HepG2 (cell line): ENCODE measurements around the gene FTSJ1. TPM values are rescaled to one million over a fixed set of nuclear protein-coding genes. Genes with fewer than 3 reads are reported as not detected.

Experiments used
- ATAC-seq: fragments of 200-7000 bp; cut with Tn5 transposase; 3 replicates; pipeline ENCODE4 v1.9.1; 2020; ENCODE audit warnings: mild to moderate bottlenecking, moderate library complexity
- BruUV-seq: library from RNA; stranded (reverse); fragments of 400-500 nt; replicated peaks from 2 replicates; lab custom pipeline; 2021; lab: Mats Ljungman, UMichigan
- CTCF ChIA-PET: fragments of 300-600 bp; formaldehyde crosslinking; extraction: SDS; loops from one replicate; lab custom pipeline; 2021; ENCODE audit warnings: low total read pairs, inconsistent platforms, low intra/inter-chr PET ratio; lab: Yijun Ruan, JAX
- POLR2A ChIA-PET: fragments of 350-600 bp; sonication (Branson Sonifier 250); formaldehyde crosslinking; loops from one replicate; lab custom pipeline; 2020; ENCODE audit warnings: antibody characterized with exemption, inconsistent platforms; lab: Yijun Ruan, JAX
- DNase-seq: peaks from one replicate; pipeline ENCODE4 v3.0.0-alpha.2; 2015; ENCODE audit warnings: low spot score
- FAIRE-seq: peaks from 3 replicates; lab custom pipeline; 2011; peaks lifted over from hg19 to GRCh38; lab: Jason Lieb, UNC
- H2AFZ ChIP-seq: one replicate; pipeline ENCODE4 v1.6.1; 2011; ENCODE audit warnings: low read length, inconsistent platforms
- H3K27ac ChIP-seq: fragments of 300-600 bp; 3 replicates; pipeline ENCODE4 v1.8.0; 2011; ENCODE audit warnings: mixed run types, mild to moderate bottlenecking, mixed read lengths, low read length, inconsistent platforms; ENCODE audit not compliant: insufficient read depth; ENCODE audit errors: extremely low read length
- H3K27me3 ChIP-seq, 2 experiments: fragments of 200-600 bp in 1 of 2; 2 replicates in 1 of 2; 3 replicates in 1 of 2; pipeline versions ENCODE4 v1.6.0 to v1.8.0; 2011; ENCODE audit warnings: low read length in 2 of 2, mild to moderate bottlenecking in 2 of 2, moderate library complexity in 2 of 2, inconsistent platforms in 1 of 2; ENCODE audit not compliant: insufficient read depth in 2 of 2, control insufficient read depth in 1 of 2
- H3K36me3 ChIP-seq, 2 experiments: fragments of 200-600 bp in 1 of 2; replicated peaks in 1 of 2; 2 replicates in 1 of 2; 3 replicates in 1 of 2; pipeline versions ENCODE4 v1.5.1 to v1.8.0; 2011; ENCODE audit warnings: low read length in 2 of 2, inconsistent platforms in 1 of 2; ENCODE audit not compliant: insufficient read depth in 2 of 2, control insufficient read depth in 1 of 2
- H3K4me1 ChIP-seq: 2 replicates; pipeline ENCODE4 v1.5.1; 2012; ENCODE audit warnings: low read length, inconsistent platforms; ENCODE audit not compliant: insufficient read depth
- H3K4me2 ChIP-seq: 2 replicates; pipeline ENCODE4 v1.6.0; 2011; ENCODE audit warnings: low read depth, low read length, inconsistent platforms
- H3K4me3 ChIP-seq, 3 experiments: fragments of 200-600 bp in 1 of 3; sonication (generic), shearing (Covaris generic) in 1 of 3; replicated peaks in 1 of 3; 2 replicates each; pipeline ENCODE4 v1.5.1; 2011 to 2016; ENCODE audit warnings: low read length in 3 of 3, inconsistent platforms in 2 of 3, low read depth in 2 of 3, mild to moderate bottlenecking in 2 of 3, control low read depth in 1 of 3, mixed read lengths in 1 of 3; ENCODE audit not compliant: insufficient read depth in 1 of 3
- H3K79me2 ChIP-seq: one replicate; pipeline ENCODE4 v1.6.1; 2011; ENCODE audit warnings: low read length, inconsistent platforms; ENCODE audit not compliant: insufficient read depth
- H3K9ac ChIP-seq: 2 replicates; pipeline ENCODE4 v1.6.0; 2011; ENCODE audit warnings: mild to moderate bottlenecking, low read depth, low read length, inconsistent platforms; ENCODE audit not compliant: insufficient read depth
- H3K9me3 ChIP-seq: 2 replicates; pipeline ENCODE4 v1.5.1; 2012; ENCODE audit warnings: mild to moderate bottlenecking, low read length
- H4K20me1 ChIP-seq: 2 replicates; pipeline ENCODE4 v1.6.0; 2011; ENCODE audit warnings: inconsistent platforms, mild to moderate bottlenecking, low read length, moderate library complexity; ENCODE audit not compliant: insufficient read depth
- EP300 ChIP-seq, 3 experiments: sonication (generic) in 1 of 3; formaldehyde crosslinking in 1 of 3; IDR thresholded peaks; 2 replicates each; pipeline versions ENCODE4 v1.5.1 to v1.6.1; 2011 to 2020; ENCODE audit warnings: low read depth in 2 of 3, low read length in 2 of 3, borderline replicate concordance in 1 of 3, improper control_type of control experiment in 1 of 3, mild to moderate bottlenecking in 1 of 3, missing genetic modification reagents in 1 of 3, moderate library complexity in 1 of 3
- FOXK1 ChIP-seq: sonication (generic); formaldehyde crosslinking; IDR thresholded peaks from 2 replicates; pipeline ENCODE4 v1.4.0; 2020; ENCODE audit warnings: low read depth, missing genetic modification reagents, borderline replicate concordance
- MAF1 ChIP-seq: sonication (generic); formaldehyde crosslinking; IDR thresholded peaks from 2 replicates; pipeline ENCODE4 v1.5.0; 2020; ENCODE audit warnings: missing genetic modification reagents, borderline replicate concordance
- NONO ChIP-seq, 2 experiments: fragments of 450-650 bp in 1 of 2; sonication (generic) in 1 of 2; formaldehyde crosslinking in 1 of 2; IDR thresholded peaks in 1 of 2; conservative IDR thresholded peaks in 1 of 2; 2 replicates each; pipeline versions ENCODE4 v1.6.1 to v1.8.0; 2017 to 2022; ENCODE audit warnings: mild to moderate bottlenecking in 1 of 2, missing genetic modification reagents in 1 of 2, moderate library complexity in 1 of 2
- SRSF1 ChIP-seq: fragments of 200-400 bp; formaldehyde crosslinking; optimal IDR thresholded peaks from 2 replicates; pipeline ENCODE3; 2017; ENCODE audit warnings: mild to moderate bottlenecking, low read depth, low read length, moderate library complexity
- SUZ12 ChIP-seq: fragments of 150-350 bp; IDR thresholded peaks from 2 replicates; pipeline ENCODE4 v1.6.1; 2014; ENCODE audit warnings: low read depth, low read length
- ZHX2 ChIP-seq, 2 experiments: sonication (generic) in 1 of 2; formaldehyde crosslinking in 1 of 2; IDR thresholded peaks; 2 replicates each; pipeline versions ENCODE4 v1.6.1 to v1.9.0; 2014 to 2022; ENCODE audit warnings: antibody characterized with exemption in 1 of 2, borderline replicate concordance in 1 of 2, inconsistent platforms in 1 of 2, low read depth in 1 of 2, missing genetic modification reagents in 1 of 2
- ZNF101 ChIP-seq: sonication (generic); formaldehyde crosslinking; IDR thresholded peaks from 2 replicates; pipeline ENCODE4 v1.4.0; 2020; ENCODE audit warnings: mild to moderate bottlenecking, low read depth, missing genetic modification reagents, borderline replicate concordance
- ZNF205 ChIP-seq: IDR thresholded peaks from 2 replicates; pipeline ENCODE4 v1.6.1; 2018; ENCODE audit warnings: missing biosample characterization, missing genetic modification reagents
- WGBS: methylation state at CpG from one replicate; pipeline ENCODE4 v1.1.6; 2017; ENCODE audit warnings: low lambda C conversion rate; 5-methylcytosine and 5-hydroxymethylcytosine counted together
- in situ Hi-C: cut with HindIII; loops from 2 replicates; pipeline ENCODE4 v1.10.0; 2017; ENCODE audit warnings: low pct_unique_long_range_greater_than_20kb; ENCODE audit not compliant: extremely low pct_ligation_motif_present
- intact Hi-C: fragments of 100-400 bp; cut with micrococcal nuclease; formaldehyde crosslinking; loops from one replicate; pipeline ENCODE4 v1.10.0; 2022; ENCODE audit not compliant: unreplicated experiment
- polyA plus RNA-seq, 8 experiments: library from polyadenylated mRNA; depleted of rRNA in 3 of 8; stranded (reverse) in 7 of 8; unstranded in 1 of 8; fragments of >200 nt; fragmentation: Illumina TruSeq in 4 of 8; extraction: Trizol in 4 of 8; gene quantifications; 2 replicates each; pipeline versions ENCODE4 v1.2.1 to v1.2.3, GENCODE V29; 2011 to 2016; ENCODE audit warnings: low read depth in 4 of 8, missing spikeins in 1 of 8, mixed read lengths in 1 of 8; ENCODE audit not compliant: insufficient read depth in 1 of 8
- total RNA-seq, 5 experiments: library from RNA; depleted of rRNA; stranded (reverse); fragments of >200 nt; fragmentation: Illumina TruSeq; extraction: Trizol; gene quantifications; 2 replicates each; pipeline ENCODE4 v1.2.3, GENCODE V29; 2016; ENCODE audit warnings: low read depth in 1 of 5
- TF ChIP-seq, protein P1 (sequence below): sonication (generic); formaldehyde crosslinking; IDR thresholded peaks from 2 replicates; pipeline ENCODE4 v1.5.0; 2020; ENCODE audit warnings: mild to moderate bottlenecking, missing genetic modification reagents
- TF ChIP-seq, protein P2 (sequence below): sonication (generic); formaldehyde crosslinking; IDR thresholded peaks from 2 replicates; pipeline ENCODE4 v1.9.0; 2021; ENCODE audit warnings: missing genetic modification reagents, mild to moderate bottlenecking, borderline replicate concordance

Gene FTSJ1
- total and polyA plus RNA-seq, 2 of the 13 experiments (the other 11 are each of a cell fraction or from before 2014, with no cell fraction given) = 30.3 to 37.9 TPM

GRCh38 chrX:48531358-48531959, 55.5 kb downstream of the FTSJ1 start:
- H3K79me2 ChIP-seq = no peaks in the 10 kb centered on the region
- ChIA-PET CTCF (no interaction called here), POLR2A (interaction anchor here (2.1 kb wide), 1 partner anchor 9 kb away, joined by 6 read pairs; the partner anchor contains the start of gene EBP)
- peaks cover 1 to 12% of the 10 kb centered on the region in 2 experiments; a peak in 2 of 5 replicates for H3K36me3 ChIP-seq
- no peak overlapping the region for H3K9ac ChIP-seq
- H3K27me3 ChIP-seq = no peaks in the 10 kb centered on the region
- DNase-seq = no peak
- no peak overlapping the region for H3K4me3 ChIP-seq
- no peak overlapping the region for H2AFZ ChIP-seq
- no peak overlapping the region for H3K27ac ChIP-seq
- H3K4me2 ChIP-seq = no peak overlapping the region
- ATAC-seq = no peak; the same call in 2 of the 3 replicates
- BruUV-seq = no TSS peak
- FAIRE-seq = peak; percentile 21
- intact Hi-C loops (loop anchor here (10.0 kb wide), 1 partner anchor 57 kb away; the partner anchor contains the start of genes FTSJ1 and SLC38A5), in situ Hi-C loops (no loop called here)
- no peaks in the 10 kb centered on the region for H3K9me3 ChIP-seq
- 77% methylated on average over 4 of the region's 5 CpGs for WGBS
- H4K20me1 ChIP-seq = no peaks in the 10 kb centered on the region
- no peak for TF ChIP-seq FOXK1
- no peak for TF ChIP-seq ZNF205 (CRISPR knock-in tag)
- TF ChIP-seq EP300 (IDR thresholded peaks at IDR 0.05; ENCODE audit: low read depth in 2 of 2, low read length in 2 of 2) = no peak
- TF ChIP-seq EP300 (CRISPR knock-in tag; IDR thresholded peaks at IDR 0.05; ENCODE audit: borderline replicate concordance) = no peak
- TF ChIP-seq, protein P1, sequence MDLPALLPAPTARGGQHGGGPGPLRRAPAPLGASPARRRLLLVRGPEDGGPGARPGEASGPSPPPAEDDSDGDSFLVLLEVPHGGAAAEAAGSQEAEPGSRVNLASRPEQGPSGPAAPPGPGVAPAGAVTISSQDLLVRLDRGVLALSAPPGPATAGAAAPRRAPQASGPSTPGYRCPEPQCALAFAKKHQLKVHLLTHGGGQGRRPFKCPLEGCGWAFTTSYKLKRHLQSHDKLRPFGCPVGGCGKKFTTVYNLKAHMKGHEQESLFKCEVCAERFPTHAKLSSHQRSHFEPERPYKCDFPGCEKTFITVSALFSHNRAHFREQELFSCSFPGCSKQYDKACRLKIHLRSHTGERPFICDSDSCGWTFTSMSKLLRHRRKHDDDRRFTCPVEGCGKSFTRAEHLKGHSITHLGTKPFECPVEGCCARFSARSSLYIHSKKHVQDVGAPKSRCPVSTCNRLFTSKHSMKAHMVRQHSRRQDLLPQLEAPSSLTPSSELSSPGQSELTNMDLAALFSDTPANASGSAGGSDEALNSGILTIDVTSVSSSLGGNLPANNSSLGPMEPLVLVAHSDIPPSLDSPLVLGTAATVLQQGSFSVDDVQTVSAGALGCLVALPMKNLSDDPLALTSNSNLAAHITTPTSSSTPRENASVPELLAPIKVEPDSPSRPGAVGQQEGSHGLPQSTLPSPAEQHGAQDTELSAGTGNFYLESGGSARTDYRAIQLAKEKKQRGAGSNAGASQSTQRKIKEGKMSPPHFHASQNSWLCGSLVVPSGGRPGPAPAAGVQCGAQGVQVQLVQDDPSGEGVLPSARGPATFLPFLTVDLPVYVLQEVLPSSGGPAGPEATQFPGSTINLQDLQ (CRISPR knock-in tag) = no peak
- no peak for TF ChIP-seq NONO (IDR thresholded peaks at IDR 0.05)
- no peak for TF ChIP-seq NONO (CRISPR knock-in tag; conservative IDR thresholded peaks at IDR 0.05)
- TF ChIP-seq SRSF1 = no peak
- no peak for TF ChIP-seq ZHX2 (IDR thresholded peaks at IDR 0.05; ENCODE audit: low read depth)
- TF ChIP-seq ZHX2 (CRISPR knock-in tag; IDR thresholded peaks at IDR 0.05; ENCODE audit: borderline replicate concordance) = no peak
- no peak for TF ChIP-seq ZNF101
- TF ChIP-seq SUZ12 = no peak
- TF ChIP-seq, protein P2, sequence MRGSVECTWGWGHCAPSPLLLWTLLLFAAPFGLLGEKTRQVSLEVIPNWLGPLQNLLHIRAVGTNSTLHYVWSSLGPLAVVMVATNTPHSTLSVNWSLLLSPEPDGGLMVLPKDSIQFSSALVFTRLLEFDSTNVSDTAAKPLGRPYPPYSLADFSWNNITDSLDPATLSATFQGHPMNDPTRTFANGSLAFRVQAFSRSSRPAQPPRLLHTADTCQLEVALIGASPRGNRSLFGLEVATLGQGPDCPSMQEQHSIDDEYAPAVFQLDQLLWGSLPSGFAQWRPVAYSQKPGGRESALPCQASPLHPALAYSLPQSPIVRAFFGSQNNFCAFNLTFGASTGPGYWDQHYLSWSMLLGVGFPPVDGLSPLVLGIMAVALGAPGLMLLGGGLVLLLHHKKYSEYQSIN (CRISPR knock-in tag) = no peak
- no peak for TF ChIP-seq MAF1 (CRISPR knock-in tag)
- peaks cover 9% of the 10 kb centered on the region for H3K4me1 ChIP-seq
